CD4-positive, alpha-beta T cell treated with Interleukin-6 for 4 hours (primary cell): Measurements from ENCODE around the gene SEPTIN8.

Experiments
- DNase-seq: peaks from one replicate; pipeline ENCODE4 v3.0.0-alpha.2; 2020; ENCODE audit warnings: mixed read lengths

The SEPTIN8 gene, protein sequence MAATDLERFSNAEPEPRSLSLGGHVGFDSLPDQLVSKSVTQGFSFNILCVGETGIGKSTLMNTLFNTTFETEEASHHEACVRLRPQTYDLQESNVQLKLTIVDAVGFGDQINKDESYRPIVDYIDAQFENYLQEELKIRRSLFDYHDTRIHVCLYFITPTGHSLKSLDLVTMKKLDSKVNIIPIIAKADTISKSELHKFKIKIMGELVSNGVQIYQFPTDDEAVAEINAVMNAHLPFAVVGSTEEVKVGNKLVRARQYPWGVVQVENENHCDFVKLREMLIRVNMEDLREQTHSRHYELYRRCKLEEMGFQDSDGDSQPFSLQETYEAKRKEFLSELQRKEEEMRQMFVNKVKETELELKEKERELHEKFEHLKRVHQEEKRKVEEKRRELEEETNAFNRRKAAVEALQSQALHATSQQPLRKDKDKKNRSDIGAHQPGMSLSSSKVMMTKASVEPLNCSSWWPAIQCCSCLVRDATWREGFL

DNA sequence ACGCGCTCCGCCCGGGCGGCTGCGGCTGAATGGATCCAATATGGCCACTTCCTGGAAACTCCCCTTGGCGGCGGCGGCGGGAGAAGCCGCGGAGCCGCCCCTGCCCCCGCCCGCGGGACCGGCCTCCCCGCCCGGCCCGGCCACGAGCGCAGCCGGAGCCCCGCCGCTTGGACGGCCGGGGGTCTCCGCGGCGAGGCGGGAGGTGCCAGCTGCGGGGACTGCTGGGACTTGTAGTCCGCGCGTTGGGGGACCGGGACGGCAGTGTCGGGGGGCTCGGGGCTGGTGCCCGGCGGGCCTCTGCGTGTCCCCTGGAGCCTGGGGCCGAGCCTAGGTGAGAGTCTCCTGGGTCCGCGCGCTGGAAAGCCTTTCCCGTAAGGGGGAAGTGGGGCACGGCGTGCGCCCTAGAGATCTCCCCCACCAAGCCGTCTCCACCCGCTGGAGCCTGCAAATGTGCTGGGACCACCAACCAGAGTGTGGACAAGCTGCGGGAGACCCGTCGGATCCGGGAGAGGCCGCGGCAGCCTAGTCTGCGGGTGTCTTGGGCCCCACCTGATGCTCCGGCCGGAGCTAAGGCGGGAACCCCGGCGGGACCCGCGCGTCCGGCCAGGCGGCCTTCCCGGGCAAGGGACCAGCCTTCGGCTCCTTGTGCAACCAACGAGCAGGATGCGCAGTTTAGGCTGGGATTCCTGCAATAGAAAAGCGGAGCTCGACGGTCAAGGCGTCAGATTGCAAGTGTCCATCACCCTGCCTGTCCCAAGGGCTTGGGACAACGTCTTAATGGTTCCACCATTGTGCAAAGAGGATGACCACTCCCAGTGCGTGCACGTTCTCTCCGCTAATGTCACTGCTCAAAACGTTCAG lies at the start of gene SEPTIN8:
SEPTIN8 (minus strand) TSS at position 31 of the 861 bp plus-strand sequence. CDS start 102 bp downstream, outside the sequence.
- DNase-seq = peak; percentile 42

DNA sequence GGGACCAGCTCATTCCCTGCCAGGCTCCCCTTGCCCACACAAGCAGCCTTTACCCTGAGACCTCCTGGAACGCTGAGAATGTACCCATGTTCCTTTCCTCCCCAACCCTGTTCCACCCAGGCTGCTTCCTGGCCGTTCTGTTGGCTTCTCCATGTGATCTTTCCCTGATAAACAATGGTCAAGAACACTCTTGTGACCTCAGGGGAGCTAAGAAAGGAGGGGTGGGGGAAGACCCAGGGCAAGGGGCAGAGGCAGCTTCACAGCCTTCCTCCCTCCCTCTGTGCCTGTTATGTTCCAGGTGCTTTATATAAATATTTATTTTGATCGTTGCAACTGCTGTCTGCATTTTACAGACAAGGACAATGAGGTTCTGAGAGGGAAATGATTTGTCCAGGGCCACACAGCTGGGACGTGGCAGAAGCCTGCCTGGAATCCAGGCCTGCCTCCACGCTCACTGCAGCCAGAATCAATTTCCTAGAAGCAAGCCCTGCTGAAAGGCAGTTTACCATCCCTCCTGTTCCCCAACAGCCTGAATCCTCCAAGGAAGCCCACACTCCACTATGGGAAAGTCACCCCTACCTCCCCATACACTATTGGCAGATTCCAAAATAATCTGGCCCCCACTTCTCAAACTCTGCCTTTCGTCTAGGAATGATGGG lies 49.5 kb upstream of the SEPTIN8 start:
- no peak for DNase-seq

DNA sequence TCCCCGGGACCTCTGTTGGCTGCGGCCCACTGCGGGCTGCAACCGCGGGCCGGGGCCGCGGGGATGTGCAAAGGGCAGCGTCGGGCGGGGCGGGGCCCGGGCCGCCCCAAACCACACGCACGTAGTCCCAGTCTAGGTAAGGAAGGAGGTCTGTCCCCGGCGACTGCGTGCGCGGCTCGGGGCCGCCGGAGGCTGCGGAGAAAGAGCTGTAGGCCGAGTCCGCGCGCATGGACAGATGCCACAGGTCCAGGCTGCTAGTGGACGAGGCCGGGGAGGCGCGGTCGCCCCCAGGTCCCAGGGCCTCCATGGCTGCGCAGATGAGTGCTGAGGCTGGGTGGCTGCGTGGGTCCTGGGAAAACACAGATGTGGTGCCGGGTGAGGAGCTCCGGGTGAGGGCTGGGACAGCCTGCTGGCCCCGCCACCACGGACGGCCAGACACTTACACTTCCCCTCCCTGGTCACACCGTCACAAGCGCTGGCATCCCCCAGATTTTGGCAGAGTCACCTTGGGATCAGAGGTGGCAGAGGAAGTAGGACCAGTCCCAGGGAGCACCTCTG lies 48.9 kb upstream of the SEPTIN8 start:
- DNase-seq = peak; percentile 25

DNA sequence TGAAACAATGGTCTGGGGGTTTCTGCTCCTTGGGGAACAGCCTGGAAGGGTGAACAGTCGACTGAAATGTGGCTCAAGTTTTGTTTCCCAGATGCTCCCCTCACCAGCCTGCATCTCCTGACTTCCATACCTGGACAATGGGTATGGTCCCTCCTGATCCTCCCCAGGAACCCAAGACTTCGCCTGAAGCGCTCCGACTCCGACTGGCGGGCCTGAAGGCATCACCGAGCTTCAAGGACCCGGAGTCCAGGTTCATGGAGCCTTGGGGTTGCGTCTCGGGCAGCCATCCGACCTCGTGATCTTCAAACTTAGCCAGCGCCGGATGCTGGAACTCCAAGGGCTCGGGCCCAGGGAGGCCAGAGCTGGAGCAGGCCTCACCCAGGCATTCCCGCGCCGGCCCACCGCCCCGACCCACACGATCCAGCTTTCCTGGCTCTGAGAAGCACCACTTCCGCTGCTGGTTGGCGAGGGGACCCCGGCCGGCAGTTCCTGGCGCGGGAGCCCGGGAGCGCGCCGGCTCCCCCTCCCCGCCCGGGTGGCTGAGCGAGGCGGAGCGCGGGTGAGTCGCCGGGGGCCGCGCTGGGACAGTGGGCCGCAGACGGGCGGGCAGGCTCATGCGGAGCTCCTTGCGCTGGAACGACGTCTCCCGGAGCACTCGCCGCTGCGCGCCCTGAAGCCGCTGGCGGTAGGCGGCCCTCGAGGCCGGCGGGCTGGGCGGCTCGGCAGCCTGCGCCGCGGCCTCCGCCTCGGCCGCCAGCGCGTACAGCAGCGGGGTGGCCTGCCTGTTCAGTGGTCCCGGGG lies 48.2 kb upstream of the SEPTIN8 start:
- no peak for DNase-seq

DNA sequence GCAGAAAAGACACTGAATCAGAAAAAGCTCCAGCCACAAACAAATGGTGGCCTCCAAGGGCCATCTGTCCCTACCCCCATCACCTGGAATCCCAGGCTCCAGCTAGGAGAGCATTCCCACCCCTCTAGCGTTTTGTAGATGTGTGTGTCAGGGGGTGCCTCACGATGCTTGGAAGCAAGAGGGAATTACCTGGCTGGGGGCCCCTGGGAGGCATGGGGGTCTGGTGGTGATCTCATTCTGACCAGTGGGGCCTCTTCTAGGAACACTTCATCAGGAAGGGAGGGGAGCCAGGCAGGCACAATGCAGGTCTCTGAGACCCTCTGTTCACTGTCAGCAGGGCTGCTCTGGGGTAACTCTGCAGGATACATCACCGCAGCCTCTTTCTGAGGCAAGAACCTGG lies 47.4 kb upstream of the SEPTIN8 start:
- DNase-seq = no peak

DNA sequence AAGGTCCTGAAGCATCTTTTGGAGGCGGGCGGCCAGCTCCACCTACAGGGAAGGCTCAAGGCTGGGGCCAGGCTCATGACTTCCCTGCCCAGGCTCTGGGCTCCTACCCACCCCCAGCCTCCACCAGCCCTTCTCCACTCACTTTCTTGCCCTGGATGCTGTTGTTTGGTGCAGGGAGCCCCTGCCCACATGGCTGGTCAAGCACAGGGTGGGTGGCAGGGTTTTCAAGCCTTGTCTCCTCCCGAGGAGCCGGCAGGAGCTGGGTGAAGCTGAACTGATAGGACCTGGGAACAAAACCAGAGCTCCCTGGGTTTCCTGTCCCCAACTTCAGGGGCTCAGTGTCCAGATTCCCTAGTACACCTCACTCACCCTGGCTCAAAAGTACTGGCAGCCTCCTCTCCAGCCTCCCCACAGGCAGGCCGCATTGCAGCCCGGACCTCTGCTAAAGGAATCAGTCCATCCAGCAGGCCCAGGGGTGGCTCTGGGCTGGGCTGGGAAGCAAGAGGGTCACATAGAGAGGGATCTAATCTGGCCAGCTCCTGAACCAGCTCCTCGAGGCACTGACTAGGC lies 46.5 kb upstream of the SEPTIN8 start:
- no peak for DNase-seq

DNA sequence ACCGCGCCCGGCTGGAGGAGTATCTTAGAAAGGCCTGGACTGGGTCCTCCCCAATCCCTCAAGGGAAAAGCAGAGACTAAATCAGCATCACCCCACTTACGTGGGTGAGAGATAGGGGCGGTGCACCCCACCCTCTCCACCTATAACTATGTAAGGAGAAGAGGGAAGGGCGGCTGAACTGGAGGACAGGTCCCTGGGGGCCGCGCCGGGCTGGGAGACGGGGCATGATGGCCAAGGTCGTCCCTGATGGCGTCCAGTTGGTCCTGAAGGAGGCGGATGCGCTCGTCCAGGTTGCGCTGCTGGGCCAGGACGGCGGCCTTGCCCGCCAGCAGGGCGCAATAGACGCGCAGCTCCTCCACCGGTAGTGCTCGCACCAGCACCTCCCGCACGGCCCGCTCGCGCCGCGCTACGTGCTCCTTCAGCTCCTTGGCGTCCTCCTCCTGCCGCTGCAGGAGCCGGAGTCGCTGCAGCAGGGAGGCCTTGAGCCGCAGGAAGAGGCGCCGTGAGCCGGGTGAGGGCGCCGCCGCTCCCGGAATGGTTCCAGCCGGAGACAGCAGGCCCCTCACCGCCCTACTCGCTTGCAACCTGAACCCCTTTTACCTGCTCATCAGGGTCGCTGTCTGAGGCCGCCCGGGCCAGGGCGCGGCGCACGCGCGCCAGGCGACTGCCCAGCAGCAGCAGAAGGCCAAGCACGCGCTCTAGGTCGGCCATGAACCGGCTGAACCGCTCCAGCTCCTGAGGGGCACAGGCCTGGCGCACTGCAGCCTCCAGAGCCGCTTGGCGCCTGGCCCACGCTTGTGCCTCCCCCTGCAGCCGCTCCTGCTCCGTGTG lies 45.8 kb upstream of the SEPTIN8 start:
- DNase-seq = peak; percentile 9

DNA sequence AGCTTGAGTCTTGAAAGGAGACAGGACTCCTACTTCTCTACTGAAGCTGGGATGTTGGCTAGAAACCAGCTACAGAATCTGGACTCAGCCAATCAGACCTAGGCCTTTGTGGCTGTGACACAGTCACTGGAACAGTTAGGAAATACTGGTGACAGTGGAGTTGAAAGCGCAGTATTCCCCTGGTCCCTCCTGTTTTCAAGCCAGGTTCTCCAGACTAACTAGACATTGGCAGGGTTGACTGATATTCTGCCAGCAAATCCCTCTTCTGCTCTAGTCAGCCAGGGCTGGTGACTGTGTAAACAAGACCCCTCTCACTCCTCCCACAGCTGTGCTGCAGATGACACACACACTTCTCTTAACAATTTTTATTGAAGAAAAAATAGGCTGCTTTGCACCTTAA lies 44.8 kb upstream of the SEPTIN8 start:
- DNase-seq = no peak

DNA sequence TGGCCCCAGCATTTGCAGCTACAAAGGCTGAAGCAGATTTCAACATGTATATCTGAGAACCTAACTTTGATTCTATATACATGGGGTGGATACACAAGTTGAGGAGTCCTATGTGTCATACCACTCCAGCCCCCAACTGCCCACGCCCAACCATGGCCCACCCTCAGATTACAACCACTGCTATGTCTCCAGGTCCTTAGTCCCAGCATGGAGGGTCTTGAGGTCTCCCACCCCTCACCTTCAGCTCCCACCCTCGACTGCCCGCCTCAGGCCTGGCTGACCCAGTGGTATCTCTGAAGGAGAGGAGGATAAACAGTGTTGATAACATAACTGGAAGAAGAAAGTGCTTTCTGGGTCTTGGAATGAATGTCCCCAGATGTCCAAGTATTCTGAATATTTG lies 44.3 kb upstream of the SEPTIN8 start:
- no peak for DNase-seq

DNA sequence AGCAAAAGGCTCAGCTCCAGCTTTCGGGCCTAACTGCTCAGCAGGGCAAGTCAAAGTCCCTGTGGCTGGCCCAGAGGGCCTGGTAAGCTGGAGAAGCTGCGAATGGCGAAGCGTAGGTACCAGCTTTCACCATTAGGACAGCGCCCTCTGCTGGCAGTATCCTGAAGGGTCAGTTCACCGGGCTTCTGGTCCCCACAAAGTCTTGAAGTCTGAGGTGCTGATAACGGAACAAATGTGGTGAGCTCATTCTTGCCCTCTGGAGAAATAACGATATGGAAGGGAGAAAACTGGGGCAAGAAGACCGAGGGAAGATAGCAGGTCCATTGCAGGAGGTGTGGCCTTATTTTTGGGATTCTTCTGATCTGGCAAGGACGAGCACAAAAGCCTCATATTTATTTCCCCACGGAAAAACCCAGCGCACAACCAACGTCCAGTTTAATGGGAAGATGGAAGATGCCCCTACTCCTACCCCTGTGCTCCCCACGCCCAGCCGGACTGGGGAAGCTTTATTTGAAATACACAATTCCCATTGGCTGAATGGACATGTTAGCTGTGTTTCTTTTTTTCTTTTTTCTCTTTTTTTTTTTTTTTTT lies 43.2 kb upstream of the SEPTIN8 start:
- DNase-seq = peak; percentile 92

DNA sequence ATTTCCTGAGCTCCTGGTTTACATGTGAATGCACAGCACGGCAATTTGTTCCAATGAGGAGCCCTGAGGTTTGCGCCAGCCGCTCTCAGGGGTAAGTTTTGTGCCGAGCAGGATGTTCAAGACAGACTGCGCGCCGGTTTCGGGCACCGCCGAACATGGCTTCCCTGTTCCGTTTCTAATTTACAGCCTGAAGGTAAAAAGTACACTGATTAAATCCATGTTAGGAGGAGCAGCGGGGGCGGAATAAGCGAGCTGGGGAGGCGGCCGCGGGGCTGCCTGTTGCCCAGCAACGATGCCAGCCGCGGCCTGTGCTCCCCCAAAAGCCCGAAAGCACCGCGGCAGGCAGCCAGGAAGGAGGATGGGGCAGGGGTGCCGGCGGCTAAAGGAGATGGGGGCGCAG lies 42.4 kb upstream of the SEPTIN8 start:
- DNase-seq = peak; percentile 28

DNA sequence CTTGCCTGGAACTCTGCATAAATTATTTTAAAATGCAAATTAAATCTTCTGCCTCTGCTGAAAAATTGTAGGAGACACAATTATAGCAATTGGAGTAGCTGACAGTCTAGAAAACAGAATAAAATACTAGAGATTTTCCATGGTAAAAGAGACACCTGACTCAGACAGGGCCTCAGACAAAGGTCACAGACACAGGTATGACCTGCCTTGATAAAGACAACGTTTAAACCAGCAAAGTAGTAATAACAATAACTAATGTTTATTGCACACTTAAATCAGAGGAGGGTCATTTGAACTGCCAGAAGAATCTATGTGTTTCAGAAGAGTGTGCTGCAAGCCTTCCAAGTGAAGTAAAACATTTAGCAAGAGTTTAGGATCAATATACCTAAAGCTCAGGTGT lies 40.0 kb upstream of the SEPTIN8 start:
- no peak for DNase-seq

DNA sequence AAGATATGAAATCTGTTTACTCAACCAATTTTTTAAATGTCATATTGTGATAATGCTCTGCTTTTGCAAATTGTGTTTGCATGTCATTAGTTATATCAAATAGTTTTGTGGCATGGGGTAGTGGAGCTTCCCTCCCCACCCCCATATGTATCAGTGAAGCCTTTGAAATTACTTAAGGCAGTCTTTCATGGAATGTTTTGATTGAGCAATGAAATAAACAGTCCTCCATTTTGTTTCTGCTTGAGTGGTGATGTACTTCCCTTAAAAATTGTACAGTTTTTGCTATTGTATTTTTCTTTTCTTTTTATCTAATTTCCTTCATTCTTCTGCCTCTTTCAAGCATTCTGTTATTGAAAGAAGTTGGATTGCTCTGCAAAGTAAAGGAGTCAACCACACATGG lies 39.5 kb upstream of the SEPTIN8 start:
- DNase-seq = no peak

DNA sequence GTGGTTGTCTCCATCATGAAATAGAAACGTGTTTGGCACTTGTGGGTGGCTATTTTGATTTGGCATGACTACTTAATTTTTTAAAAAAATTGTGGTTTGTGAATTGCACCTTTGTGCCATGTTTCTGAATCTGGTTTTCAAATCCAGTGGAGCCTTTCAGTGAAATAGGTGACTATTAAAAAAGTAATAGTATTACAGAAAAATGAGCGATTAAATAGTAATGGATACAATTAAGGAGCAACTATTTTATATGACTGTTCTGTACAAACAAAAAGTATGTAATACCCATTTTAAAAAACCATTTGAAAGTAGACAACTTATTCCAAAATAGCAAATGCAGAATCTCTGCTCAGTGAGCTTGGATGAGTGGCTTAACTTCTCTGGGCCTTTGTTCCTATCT lies 39.0 kb upstream of the SEPTIN8 start:
- DNase-seq = no peak

DNA sequence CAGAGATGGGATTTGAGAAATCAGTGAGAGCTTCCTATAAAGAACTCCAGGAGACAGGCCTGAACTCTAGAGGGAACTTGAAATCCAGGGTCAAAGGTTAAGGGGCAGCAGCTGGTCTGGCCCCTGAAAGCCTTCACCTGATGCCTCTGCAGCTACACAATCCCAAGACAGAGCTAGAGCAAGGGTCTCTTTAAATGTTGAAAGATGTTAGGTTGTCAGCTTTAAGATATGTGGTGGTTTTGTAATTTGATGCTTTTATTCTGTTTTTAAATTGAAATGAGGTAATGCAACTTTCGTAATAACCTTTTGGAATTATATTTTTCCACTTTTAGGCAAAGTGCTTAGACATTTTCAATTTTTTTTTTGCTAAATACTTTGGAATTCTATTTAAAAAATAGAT lies 38.4 kb upstream of the SEPTIN8 start:
- DNase-seq = no peak

DNA sequence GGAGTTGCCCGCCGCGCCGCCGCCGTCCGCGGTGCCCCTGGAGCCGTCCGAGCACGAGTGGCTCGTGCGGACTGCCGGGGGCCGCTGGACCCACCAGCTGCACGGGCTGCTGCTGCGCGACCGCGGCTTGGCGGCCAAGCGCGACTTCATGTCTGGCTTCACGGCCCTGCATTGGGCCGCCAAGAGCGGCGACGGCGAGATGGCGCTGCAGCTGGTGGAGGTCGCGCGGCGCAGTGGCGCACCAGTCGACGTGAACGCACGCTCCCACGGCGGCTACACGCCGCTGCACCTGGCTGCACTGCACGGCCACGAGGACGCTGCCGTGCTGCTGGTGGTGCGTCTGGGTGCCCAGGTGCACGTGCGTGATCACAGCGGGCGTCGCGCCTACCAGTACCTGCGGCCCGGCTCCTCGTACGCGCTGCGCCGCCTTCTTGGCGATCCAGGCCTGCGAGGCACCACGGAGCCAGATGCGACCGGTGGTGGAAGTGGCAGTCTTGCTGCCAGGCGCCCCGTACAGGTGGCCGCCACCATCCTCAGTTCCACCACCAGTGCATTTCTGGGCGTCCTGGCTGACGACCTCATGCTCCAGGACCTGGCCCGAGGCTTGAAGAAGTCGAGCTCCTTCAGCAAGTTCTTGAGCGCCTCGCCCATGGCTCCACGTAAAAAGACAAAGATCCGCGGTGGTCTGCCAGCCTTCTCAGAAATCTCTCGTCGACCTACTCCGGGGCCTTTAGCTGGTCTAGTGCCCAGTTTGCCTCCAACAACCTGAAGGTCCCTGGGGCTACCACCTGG lies 37.7 kb upstream of the SEPTIN8 start:
- no peak for DNase-seq

DNA sequence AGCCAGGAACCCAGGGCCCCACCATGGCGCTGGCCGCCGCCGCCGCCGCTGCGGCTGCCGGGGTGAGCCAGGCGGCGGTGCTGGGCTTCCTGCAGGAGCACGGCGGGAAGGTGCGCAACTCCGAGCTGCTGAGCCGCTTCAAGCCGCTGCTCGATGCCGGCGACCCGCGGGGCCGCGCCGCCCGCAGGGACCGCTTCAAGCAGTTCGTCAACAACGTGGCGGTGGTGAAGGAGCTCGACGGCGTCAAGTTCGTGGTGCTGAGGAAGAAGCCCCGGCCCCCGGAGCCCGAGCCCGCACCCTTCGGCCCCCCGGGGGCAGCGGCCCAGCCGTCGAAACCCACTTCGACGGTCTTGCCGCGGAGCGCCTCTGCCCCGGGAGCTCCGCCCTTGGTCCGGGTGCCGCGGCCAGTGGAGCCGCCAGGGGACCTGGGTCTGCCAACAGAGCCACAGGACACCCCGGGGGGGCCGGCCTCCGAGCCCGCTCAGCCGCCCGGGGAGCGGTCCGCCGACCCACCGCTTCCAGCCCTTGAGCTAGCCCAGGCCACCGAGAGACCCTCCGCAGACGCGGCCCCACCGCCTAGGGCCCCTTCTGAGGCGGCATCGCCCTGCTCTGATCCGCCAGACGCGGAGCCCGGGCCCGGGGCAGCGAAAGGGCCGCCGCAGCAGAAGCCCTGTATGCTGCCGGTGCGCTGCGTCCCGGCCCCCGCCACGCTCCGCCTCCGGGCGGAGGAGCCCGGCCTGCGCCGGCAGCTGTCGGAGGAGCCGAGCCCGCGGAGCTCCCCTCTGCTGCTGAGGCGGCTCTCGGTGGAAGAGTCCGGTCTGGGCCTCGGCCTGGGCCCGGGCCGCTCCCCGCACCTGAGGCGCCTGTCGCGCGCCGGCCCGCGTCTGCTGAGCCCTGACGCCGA lies 36.8 kb upstream of the SEPTIN8 start:
- peak; percentile 48 for DNase-seq
